GM19240 (cell line): ENCODE measurements around the gene PSD4.

ENCODE experiments used
- DNase-seq: peaks from one replicate; pipeline ENCODE4 v3.0.0; 2011; ENCODE audit warnings: low spot score; ENCODE audit not compliant: insufficient read length

PSD4 gene

DNA sequence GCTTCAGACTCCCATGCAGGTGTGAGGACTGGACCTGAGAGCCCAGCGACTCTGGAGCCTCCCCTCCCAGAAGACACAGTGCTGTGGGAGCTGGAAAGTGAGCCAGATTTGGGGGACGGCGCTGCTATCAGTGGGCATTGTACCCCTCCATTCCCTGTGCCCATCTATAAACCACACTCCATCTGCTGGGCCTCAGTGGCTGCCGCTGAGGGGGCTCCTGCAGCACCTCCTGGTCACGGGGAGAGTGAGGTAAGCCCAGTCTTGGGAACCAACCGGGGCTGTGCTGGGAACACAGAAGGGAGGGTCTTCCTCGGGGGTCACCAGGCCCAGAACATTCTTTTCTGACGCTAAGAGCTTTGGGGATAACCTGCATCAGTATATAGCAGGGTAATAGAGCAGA lies 9.5 kb downstream of the PSD4 start:
- DNase-seq, result no peak

DNA sequence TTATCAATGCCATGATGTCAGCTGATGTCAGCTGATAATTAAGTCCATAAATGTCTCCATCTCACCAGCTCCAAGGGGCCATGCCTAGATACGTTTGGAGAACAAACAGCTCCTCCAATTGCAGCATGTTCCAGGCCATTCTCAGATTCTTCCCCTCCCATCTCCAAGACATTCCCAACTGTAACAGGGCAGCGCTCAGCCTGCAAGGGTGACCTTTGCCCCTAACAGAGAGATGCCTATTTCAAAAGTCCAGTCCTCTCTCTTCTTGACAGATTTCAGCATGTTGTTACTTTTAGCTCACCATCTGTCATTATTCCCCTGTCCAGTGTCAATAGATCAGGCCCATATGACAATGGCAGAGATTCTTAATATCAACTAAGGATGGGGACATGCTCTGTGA lies 9.9 kb downstream of the PSD4 start:
- DNase-seq, result no peak

DNA sequence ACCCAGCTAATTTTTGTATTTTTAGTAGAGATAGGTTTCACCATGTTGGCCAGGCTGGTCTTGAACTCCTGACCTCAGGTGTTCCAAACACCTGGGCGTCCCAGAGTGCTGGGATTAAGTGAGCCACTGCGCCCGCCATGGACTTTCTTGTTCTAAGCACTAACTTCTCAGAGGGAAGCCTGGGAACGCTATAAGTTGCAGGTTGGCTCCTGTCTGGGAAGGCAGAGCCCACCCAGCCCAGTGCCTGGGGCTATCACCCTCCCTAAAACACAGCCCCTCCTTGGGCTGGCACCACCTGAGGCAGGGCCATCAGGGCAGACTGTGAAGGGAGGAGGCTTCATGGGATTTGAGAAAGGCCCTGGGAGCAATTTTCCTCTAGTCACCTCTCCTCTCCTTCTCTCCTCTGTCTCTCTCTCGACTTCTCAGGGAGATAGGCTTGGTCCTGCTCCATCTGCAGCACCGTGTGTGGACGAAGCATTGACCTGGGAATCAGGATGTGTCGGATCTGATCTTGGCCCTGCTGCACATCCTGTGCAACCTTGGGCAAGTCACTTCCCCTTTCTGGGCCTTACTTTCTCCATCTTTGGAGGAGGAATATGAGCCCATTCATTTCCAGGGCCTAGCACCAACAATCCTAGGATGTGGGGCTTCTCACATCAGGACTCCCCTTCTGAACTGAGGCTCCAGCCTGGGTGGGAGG lies 10.9 kb downstream of the PSD4 start:
- DNase-seq, result no peak

GRCh38 chr2:113185664-113186432 lies 12.1 kb downstream of the PSD4 start:
- no peak for DNase-seq

DNA sequence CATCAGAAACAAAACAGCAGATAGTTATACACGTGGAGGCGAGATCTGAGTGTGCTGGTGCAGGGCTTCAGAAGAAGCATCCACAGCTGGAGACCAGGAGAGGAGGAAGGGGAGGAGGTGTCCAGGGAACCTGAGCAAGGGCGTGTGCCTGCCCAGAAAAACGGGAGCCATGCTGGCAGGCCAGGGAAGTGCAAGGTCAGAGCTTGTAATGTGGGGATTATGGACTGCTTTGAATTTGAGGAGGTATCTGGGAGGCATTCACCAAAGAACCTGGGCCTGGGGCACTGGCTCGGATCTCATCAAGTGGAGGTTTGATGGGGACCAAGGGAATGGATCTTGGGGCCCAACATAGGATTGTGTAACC lies 12.6 kb downstream of the PSD4 start:
- no peak for DNase-seq

DNA sequence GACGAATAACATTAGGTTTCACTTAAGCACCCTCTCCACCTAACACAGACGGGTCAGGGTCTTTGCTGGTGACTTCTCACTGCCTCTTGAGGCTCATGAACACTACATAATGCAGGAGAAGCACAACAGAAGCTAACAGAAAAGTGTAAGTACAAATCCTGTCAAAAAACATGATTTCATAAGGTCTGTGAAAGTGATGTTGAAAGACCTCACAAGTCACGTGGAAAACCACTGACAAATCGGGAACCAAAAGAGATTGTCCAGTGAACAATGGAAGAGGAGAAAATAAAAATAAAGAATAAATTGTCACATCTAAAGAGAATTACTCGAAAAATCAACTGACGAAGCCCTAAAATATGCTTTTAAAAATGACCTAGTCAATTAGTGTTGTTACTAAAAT lies 14.0 kb downstream of the PSD4 start:
- DNase-seq, result no peak

- DNase-seq, result no peak
Measured at GRCh38 chr2:113190871-113191270, 17.1 kb downstream of the PSD4 start.

GRCh38 chr2:113192459-113193100 lies 18.8 kb downstream of the PSD4 start:
- DNase-seq, result no peak

- DNase-seq, result no peak
Measured at GRCh38 chr2:113195923-113196501, 22.2 kb downstream of the PSD4 start.

DNA sequence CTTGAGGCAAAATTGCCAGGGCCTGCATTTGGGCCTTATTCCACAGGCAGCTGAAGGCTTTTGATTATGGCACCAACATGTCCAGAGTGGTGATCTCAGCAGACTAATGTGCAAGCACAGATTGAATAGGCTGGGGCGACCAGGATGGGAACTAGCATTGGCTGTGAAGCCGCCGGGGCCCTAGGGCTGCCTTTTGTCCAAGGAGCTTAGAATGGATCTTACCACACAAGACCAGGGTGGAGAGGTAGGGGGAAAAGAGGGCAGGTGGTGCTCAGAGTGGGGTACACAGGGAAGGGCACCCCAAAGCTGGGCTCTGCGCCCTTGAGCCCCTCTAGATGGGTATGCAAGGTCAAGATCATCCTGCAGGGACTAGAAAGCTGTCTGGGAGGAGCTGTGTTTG lies 23.1 kb downstream of the PSD4 start:
- DNase-seq, result no peak

DNA sequence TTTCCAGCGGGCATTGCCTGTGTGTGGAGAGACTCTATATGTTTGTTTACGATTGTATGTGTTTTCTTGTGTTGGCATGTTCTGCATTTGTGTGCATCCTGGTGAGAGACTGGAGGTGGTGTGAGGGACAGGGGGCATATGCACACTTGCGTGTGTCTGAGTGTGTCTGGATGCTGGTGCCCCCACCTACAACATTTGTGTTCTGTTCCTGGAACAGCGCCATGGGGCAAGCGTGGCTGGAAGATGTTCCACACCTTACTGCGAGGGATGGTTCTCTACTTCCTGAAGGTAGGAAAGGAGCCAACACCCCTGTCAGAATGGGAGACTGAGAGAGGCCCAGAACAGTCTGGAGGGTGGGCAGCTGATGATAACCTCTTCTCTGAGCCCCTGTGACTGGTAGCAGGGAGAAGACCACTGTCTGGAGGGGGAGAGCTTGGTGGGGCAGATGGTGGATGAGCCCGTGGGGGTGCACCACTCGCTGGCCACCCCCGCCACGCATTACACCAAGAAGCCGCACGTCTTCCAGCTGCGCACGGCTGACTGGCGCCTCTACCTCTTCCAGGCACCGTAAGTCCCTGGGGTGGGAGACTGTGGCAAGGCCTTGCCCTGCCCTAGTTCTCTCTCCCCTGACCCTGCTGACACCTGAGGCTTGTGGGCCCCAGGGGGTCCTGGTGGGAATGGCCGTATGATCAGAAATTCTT lies 23.7 kb downstream of the PSD4 start:
- DNase-seq, result no peak

DNA sequence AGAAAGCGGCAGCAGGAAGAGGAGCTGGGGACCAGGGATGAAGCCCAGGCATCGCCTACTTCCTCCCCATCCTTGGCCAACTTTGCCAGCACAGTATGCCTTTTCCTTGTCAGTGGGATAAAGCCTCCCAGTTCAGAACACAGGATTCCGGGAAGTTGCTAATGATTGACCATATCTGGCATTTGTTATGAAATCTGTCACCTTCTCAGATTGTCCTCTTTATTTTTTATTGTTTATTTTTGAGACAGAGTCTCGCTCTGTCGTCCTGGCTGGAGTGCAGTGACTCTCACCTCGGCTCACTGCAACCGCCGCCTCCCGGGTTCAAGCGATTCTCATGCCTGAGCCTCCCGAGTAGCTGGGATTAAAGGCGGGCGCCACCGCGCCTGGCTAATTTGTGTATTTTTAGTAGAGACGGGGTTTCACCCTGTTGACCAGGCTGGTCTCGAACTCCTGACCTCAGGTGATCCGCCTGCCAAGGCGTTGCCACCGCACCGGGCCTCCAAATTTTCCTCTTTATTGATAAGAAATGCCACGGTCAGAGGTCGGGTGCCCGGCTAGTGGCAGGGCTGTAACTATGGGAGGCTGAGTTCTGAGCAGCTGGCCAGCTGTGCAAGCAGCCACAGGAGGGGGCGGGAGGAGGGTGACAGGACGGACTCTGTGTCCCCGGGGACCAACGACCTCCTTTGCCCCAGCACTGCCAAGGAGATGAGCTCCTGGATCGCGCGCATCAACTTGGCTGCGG lies 24.4 kb downstream of the PSD4 start:
- no peak for DNase-seq

- DNase-seq, result peak; percentile 60
Measured at GRCh38 chr2:113198790-113199612, 25.2 kb downstream of the PSD4 start.

DNA sequence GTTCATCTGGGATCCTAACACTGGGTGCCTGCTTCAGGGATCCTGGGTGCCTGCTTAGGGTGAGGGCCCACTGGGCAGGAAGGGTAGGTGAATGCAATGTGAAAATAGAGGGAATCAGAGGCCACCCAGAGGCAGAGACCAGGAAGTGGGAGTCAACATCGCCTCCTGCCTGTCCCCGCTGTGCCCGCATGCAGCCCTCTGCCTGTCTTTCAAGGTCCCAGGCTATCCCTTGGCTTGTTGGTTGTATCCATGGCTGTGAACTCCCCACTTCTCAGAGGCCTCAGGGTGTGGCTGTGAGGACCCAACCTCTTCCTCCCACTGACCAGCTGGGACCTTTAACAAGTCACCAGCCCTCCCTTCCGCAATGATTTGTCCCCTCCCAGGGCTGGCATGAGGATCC lies 26.5 kb downstream of the PSD4 start:
- DNase-seq, result no peak

DNA sequence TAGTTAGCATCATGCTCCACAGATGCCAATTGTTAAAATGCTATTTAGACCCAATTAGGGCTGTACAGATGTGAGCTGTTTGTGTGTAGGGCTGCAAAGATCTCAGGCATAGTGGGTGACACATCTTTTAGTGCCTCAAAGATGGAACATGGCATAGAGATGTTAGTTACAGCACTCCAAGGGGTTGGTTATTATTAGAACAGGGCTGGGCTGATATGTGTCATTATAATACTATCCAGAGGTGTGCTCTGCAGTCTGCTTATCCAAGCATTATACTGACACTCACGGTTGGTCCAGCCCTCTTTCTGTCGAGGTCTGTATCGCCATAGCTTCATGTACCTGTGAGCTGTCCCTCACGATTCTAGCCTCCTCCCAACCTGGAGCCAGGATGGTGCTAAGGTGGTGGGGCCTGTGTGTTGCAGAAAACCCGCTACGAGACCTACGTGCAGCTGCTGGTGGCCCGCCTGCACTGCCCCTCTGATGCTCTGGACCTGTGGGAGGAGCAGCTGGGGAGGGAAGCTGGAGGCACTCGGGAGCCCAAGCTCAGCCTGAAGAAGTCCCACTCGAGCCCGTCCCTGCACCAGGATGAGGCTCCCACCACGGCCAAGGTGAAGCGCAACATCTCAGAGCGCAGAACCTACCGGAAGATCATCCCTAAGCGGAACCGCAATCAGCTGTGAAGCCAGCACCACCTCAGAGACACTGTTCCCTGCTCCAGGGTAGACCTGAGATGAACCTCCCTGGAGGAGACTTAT lies 27.1 kb downstream of the PSD4 start:
- no peak for DNase-seq

- no peak for DNase-seq
Measured at GRCh38 chr2:113201496-113202304, 27.9 kb downstream of the PSD4 start.

DNA sequence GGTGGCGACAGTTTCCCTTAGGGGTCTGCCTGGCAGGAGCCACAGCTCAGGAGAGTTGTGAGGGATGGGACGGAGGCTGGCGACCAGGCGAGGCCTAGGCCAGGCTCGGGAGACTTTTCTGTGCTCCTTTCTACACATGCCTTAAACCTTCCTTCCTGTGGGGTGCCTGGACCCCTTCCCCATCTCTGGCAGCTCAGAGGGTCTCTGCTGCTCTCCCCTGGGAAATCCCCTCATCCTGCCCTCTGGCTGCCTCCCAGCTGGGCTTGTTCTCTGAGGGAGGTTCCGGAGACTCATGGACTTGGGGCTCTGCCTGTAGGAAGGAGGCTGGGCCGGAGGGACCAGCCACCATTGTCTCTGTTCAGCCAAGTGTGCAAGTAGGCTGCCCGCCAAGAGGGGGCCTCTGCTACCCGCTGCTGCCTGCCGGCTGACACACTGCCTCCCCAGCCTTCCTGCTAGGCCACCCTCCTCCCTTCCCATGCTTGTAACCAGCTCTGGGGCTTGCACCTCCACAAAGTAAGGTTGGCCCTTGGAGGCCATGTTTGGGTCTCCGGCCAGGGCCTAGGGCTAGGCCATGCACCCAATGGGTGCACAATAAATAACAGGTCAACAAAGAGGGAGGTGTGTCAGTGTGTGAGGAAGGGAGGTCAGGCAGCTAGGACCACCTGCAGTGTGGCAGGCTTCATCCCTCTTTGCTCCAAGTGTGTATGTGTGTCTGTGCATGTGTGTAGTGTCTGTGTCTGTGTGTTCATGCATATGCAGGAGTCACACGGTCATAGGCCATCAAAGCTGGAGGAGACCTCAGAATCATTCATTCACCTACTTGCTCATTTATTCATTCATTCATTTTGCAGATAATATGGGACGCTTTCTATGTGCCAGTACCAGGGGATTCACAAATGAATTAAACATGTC lies 28.8 kb downstream of the PSD4 start:
- DNase-seq, result no peak

- DNase-seq, result no peak
Measured at GRCh38 chr2:113203217-113203530, 29.4 kb downstream of the PSD4 start.
